ENCODE results near the gene CELF4.
"Not testable (repeated sequence)": the region's sequence is repeated elsewhere in the genome, so short reads cannot be mapped to it uniquely, and the experiment has no call there.

Gene CELF4

GRCh38 chr18:37390687-37391086 lies 174.9 kb downstream of the CELF4 start:
- no peak for DNase-seq (ENCODE audit: low read depth in 2 of 2)

GRCh38 chr18:37389684-37390368 lies 175.8 kb downstream of the CELF4 start:
- no peak for DNase-seq (ENCODE audit: low read depth in 2 of 2)

GRCh38 chr18:37389041-37389440 lies 176.6 kb downstream of the CELF4 start:
- no peak for DNase-seq (ENCODE audit: low read depth in 2 of 2)

DNA sequence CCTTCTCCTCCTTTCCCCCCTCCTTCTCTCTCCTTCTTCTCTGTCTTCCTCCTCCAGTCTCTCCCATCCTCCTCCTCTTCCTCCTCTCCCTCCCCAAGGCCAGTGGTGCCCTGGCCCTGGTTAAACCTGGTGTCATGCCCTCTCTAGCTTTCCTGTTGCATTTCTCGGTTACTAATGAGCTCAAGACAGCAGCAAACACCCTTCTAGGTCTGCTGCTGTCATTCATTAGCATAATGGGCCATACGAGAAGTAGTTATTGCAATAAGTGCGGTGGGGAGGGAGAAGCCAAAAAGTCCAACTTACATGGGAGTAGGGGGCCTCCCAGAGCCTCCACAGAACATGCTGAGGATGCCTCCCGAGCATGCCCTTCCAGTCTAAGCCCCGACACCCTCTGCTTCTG lies 177.2 kb downstream of the CELF4 start:
- no peak for DNase-seq (ENCODE audit: low read depth in 2 of 2)

- no peak for DNase-seq (ENCODE audit: low read depth in 2 of 2)
These were observed 179.5 kb downstream of the CELF4 start for GRCh38 chr18:37385846-37386778.

GRCh38 chr18:37383846-37384595 lies 181.6 kb downstream of the CELF4 start:
- DNase-seq (ENCODE audit: low read depth in 2 of 2), result no peak

- DNase-seq (ENCODE audit: low read depth in 2 of 2), result no peak
These were observed 182.4 kb downstream of the CELF4 start for GRCh38 chr18:37383036-37383785.

DNA sequence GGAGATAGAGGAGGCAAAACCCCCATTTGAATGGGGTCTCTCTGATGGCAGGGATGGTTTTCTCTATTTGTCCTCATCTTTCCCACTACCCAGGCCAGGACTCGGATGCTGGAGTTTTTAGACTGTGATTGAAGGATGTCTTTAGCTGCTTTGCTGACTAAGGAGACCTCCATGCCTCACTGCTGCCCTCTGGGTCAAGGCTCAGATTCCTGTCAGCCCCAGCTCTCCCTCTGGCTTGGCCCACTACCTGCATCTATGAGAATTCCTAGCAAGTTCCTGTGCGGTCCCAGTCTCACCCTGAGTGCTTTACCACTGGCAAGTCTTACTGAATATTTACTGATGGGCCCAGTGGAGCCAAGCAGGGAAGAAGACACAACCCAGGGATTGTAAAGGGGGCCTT lies 184.0 kb downstream of the CELF4 start:
- DNase-seq (ENCODE audit: low read depth in 2 of 2), result no peak

DNA sequence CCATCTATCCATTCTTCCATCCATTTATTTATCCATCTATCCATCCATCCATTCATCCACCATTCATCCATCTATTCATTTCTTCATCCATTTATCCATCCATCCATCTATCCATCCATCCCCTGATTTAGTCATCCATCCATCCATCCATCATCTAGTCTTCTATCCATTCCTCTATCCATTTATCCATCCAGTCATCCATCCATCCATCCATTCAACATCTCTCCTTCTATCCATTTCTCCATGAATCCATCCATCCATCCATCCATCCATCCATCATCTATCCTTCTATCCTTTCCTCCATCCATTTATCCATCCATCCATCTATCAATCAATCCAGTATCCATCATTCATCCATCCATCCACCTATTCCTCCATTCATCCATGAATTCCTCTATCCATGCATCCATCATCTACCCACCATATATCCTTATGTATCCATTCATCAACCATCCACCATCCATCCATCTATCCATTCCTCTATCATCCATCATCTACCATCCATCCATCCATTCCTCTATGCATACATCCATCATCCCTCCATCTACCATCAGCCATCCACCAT lies 185.0 kb downstream of the CELF4 start:
- no peak for DNase-seq (ENCODE audit: low read depth in 2 of 2)

- no peak for DNase-seq (ENCODE audit: low read depth in 2 of 2)
These were observed 187.1 kb downstream of the CELF4 start for GRCh38 chr18:37378336-37379010.

DNA sequence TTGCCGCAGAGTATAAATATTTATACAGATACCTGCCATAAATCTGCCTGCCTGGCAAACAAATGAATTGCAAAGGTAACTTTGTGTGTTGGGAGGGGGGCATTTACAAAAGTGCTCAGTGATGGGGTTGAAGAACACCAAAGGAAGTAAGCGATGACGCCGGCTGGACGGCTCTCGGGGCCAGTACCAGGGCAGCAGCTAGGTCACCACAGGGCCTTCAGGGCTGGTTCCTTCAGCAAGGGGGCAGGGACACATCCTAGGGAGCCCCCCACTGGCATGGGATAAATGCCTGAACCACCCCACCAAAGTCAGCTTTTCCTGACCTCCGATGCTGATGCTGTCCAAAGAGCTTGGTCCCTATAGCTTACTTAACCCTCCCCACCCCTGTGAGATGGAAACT lies 190.4 kb downstream of the CELF4 start:
- DNase-seq (ENCODE audit: low read depth in 2 of 2), result no peak

GRCh38 chr18:37368110-37368954 lies 197.3 kb downstream of the CELF4 start:
- no peak for DNase-seq (ENCODE audit: low read depth in 2 of 2)

GRCh38 chr18:37364237-37364636 lies 201.4 kb downstream of the CELF4 start:
- no peak for DNase-seq (ENCODE audit: low read depth in 2 of 2)

- DNase-seq (ENCODE audit: low read depth in 2 of 2), result no peak
These were observed 203.3 kb downstream of the CELF4 start for GRCh38 chr18:37362158-37362890.

- no peak for DNase-seq (ENCODE audit: low read depth in 2 of 2)
These were observed 204.1 kb downstream of the CELF4 start for GRCh38 chr18:37361335-37362157.

GRCh38 chr18:37358061-37358460 lies 207.5 kb downstream of the CELF4 start:
- DNase-seq (ENCODE audit: low read depth in 2 of 2), result not testable (repeated sequence)

GRCh38 chr18:37355772-37356171 lies 209.8 kb downstream of the CELF4 start:
- no peak for DNase-seq (ENCODE audit: low read depth in 2 of 2)

DNA sequence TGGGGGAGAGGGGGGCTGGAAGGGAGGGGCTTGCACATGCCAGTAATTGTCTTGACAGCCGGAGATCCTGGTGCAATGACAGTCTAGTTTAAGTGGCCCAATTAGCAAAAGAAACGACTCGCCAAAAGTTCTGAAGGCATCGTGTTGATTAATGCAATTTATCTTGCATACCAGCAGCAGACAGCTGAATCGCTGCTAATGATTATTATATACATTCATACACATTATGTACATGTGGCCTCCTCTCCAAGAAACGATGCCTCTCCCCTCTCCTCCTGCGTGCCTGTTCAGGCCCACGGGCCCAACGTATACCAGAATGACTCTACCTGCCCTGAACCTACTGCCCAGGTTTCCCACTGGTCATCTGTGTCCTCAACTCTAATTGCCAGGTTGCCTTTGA lies 214.5 kb downstream of the CELF4 start:
- no peak for DNase-seq (ENCODE audit: low read depth in 2 of 2)
